ENCODE data around the gene PPTC7.
"Not testable (repeated sequence)": the region's sequence is repeated elsewhere in the genome, so short reads cannot be mapped to it uniquely, and the experiment has no call there.

DNA sequence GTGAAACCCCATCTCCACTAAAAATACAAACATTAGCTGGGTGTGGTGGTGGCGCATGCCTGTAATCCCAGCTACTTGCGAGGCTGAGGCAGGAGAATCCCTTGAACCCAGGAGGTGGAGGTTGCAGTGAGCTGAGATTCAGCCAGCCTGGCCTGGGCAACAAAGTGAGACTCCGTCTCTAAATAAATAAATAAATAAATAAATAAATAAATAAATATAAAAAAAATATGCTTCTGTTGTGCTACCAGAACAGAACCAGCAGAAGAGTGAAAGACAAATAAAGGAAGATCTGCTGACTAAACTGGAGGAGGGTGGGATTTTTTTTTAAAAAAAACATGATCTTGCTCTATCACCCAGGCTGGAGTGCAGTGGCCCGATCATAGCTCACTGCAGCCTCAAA, 9.8 kb upstream of the PPTC7 start:
- TF ChIP-seq, protein P1, sequence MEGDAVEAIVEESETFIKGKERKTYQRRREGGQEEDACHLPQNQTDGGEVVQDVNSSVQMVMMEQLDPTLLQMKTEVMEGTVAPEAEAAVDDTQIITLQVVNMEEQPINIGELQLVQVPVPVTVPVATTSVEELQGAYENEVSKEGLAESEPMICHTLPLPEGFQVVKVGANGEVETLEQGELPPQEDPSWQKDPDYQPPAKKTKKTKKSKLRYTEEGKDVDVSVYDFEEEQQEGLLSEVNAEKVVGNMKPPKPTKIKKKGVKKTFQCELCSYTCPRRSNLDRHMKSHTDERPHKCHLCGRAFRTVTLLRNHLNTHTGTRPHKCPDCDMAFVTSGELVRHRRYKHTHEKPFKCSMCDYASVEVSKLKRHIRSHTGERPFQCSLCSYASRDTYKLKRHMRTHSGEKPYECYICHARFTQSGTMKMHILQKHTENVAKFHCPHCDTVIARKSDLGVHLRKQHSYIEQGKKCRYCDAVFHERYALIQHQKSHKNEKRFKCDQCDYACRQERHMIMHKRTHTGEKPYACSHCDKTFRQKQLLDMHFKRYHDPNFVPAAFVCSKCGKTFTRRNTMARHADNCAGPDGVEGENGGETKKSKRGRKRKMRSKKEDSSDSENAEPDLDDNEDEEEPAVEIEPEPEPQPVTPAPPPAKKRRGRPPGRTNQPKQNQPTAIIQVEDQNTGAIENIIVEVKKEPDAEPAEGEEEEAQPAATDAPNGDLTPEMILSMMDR (IDR thresholded peaks at IDR 0.05 in 4 of 5, conservative IDR thresholded peaks at IDR 0.05 in 1 of 5), result not testable (repeated sequence)
- not testable (repeated sequence) for TF ChIP-seq POLR2A (IDR thresholded peaks at IDR 0.05)
